ENCODE measurements around the gene LATS2.

Gene LATS2

DNA sequence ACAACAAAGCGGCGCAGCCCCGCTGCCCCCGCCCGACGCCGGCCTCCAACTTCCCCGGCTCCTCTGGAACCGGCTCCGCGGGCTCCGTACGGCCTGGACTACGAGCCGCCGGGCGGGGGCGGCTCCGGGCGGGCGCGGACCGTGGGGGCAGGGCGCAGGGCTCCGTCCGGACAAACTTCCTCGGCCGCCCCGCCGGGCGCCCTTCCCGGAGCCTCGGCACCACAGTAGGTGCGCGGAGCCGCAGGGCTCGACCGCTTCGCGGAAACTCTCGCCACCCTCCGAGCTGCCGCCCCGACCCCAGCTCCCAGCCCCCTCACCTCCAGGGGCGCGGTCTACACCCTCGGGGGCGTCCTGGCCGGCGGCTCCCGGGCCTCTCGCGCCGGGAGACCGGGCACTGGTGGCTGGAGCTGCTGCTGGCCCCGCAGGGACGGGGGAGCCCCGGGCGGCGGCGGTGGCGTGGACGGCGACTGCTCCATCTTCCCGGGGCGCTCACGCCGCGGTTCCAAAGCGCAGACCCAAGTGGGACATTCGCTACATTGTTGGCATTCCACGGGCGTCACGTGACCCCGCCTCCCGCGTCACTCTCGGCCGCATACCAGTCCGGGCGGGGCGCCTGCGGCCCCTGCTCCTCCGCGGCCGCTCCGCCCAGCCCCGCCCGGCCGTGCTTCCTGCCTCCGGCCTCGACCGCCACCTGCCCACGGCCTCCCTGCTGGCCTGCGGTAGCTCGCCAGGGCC lies at the start of gene LATS2:
TSS of gene LATS2 (minus strand) at position 558 of the 735 bp plus-strand sequence. CDS start 15,560 bp downstream, outside the sequence.
- DNase-seq = peak; percentile 90

GRCh38 chr13:21109168-21109567 lies 47.8 kb upstream of the LATS2 start:
- DNase-seq = no peak

- DNase-seq = no peak
Observed at GRCh38 chr13:21106089-21106488, 44.7 kb upstream of the LATS2 start.

DNA sequence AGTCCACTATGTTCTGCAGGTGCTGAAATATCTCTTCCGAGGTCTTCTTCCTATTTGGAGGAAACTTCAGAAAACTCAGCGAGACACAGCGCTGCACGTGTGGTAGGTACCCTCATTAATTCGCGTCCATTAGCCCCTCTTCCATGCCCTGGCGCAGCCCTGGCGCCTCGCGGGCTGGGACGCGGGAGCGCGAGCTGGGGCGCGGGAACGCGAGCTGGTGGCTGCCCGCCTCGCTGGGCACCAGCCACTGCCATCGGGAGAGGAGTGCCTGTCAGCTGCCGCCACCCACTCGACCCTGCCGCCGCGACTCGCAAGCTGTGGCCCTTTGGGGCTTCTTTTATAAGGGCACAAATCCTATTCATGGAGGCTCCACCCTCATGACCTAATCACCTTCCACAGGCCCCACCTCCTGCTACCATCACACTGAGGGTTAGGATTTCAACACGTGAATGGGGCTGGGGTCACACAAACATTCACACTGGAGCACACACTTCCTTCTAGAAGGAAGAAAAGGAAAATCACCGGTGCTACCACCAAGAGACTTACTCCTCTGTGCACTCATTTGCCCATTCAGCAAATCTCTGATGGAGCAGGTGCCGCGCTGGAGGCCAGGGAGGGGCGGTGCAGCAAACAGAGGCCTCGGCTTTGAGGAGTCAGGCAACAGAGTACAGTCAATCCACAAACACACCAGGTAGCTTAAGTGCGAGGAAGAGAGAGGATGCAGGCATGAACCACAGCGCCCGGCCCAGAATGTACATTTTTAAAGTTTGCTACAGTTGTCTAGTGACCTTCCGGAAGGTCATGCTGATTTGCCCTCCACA lies 43.0 kb upstream of the LATS2 start:
- DNase-seq = no peak

DNA sequence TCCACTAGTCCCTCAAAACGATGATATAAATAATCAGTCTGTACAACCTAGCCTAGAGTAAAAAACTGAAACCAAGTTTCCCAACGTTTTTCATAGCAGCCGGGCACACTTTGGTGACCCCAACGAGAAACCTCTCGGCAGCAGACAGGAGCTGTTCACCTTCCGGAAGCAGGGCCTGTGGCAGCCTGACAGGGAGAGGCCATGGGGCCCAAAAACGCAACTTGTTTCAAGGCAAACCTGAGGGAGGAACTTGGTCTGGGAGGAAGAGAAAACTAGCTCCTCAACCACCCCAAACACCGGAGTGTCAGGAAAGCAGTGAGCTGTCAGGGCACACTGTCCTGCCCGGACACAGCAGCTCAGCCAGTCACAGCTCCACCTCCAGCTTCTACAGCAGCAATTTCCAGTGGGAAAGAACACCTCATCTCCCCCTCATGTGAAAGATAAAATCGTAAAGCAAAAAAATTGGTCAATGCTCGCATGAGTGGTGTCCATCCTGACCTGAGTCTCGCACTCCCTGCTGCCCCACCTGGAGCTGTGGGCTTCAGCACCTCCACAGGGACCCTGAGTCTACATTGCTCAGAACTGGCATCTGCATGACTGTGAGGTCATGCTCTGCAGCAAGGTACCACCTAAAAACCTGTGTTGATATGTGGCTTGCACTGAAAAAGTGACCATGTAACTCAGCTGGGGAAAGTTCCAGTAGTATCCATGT lies 40.6 kb upstream of the LATS2 start:
- no peak for DNase-seq

- no peak for DNase-seq
Observed at GRCh38 chr13:21100994-21101757, 39.8 kb upstream of the LATS2 start.

DNA sequence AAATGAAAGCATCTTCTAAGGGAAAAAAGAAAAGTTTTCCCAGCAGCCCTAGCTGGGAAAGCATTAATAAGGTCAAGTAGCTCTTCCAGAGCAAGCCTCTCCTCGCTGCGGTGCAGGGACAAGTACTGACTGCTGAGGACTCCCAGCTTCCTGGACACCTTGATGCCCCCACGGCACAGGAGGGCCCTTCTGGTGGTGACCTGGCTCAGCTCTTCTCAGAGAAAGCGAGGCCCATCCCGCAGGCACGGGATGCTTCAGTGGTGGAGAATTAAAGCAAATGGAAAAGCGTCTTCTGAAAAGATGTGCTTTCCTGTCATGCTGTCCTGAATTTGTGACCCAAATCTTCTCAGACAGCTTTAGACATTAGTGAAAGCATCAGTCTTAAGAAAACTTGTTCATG lies 38.8 kb upstream of the LATS2 start:
- no peak for DNase-seq

GRCh38 chr13:21095311-21095710 lies 33.9 kb upstream of the LATS2 start:
- DNase-seq = no peak

GRCh38 chr13:21089830-21090229 lies 28.4 kb upstream of the LATS2 start:
- no peak for DNase-seq

DNA sequence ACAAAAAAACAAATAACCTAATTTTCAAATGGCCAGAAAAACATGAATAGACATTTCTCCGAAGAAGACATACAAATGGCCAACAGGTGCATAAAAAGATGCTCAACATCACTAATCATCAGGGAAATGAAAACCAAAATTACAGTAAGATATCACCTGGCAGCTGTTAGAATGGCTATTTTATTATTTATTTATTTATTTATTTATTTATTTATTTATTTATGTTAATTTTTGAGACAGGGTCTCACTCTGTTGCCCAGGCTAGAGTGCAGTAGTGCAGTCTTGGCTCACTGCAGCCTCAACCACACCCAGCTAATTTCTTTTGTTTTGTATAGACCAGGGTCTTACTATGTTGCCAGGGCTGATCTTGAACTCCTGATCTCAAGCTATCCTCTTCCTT lies 27.1 kb upstream of the LATS2 start:
- no peak for DNase-seq

DNA sequence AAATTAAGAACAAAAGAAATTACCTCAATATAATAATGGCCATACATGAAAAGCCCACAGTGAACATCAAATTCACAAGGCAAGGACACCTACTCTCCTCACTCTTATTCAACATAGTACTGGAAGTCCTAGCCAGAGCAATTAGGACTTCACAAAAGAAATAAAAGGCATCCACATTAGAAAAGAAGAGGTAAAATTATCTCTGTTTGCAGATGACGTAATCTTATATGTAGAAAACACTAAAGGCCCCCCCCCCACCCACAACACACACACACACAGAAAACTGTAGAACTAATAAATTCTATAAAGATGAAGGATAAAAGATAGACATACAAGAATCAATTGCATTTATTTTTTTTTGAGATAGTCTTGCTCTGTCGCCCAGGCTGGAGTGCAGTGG lies 25.5 kb upstream of the LATS2 start:
- no peak for DNase-seq

DNA sequence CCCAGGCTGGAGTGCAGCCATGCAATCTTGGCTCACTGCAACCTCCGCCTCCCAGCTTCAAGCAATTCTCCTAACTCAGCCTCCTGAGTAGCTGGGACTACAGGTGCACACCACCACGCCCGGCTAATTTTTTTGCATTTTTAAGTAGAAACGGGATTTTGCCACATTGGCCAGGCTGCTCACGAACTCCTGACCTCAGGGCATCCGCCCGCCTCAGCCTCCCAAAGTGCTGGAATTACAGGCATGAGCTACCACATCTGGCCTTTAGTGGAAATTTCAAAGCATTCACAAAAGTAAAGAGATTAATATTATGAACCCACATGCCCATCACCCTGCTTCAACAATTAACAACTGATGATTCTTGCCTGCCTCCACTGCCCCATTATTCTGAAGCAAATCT lies 20.5 kb upstream of the LATS2 start:
- no peak for DNase-seq

GRCh38 chr13:21080593-21080891 lies 19.2 kb upstream of the LATS2 start:
- no peak for DNase-seq

GRCh38 chr13:21079761-21080592 lies 18.6 kb upstream of the LATS2 start:
- DNase-seq = no peak

DNA sequence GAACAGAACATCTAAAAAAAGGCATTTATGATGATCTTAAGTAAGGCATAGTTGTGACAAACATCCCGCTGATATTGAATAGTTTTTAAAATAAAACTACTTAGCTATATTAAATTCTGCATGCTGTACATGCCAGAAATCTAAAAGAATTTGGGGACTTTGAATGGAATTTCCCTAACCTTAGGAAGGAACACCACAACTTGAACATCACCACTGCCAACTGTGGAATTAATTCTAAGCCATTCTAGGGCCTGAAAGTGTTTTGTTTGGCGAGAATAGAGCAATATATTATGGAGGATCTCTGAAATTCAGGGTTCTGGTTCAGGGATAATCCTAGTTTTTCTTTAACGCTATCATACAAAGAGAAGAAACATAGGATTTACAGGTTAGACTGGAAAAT lies 17.8 kb upstream of the LATS2 start:
- DNase-seq = no peak

DNA sequence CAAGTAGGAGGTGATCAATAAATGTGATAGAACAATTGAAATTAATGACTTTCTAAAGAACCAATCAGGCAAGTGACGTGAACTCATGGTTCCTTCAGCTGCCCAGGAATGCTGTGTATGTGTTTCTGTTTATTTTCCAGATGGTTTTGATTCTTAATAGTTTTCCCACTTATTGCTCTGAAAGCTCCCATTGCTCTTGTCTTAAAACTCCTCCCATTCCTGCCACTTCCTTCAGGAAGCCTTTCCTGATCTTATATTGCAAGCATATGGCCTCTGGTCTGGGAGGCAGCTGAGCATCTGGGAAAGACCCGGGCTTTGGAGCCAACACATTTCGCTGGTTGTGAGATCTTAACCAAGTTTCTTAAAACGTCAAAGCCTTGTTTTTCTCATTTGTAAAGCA lies 17.1 kb upstream of the LATS2 start:
- DNase-seq = no peak

DNA sequence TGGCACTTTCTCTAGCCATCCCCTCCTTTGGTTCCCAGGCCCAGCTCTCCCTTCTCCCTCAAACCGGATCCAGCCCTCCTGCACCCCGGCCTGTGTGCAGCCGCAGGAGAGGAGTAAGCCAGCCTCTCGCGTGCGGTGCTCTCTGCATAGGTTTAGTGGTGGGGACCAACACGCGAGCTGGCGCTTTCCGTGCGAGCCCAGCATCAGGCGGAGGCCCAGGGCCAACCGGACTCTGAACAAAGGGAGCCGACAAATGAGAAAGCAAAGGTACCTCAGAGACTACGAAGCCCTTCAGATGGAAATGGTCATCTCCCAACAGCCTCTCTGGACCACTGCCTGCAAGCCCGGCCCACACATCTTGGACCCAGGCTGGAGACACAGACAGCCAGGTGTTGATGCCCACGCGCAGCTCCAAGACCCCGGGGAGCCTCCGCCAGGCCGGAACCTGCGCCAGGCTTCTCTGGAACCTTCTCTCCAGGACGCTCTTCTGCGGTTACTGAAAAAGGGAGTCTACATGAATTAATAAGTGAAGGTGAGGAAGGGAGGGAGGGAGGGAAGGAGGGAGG lies 16.5 kb upstream of the LATS2 start:
- no peak for DNase-seq

GRCh38 chr13:21077076-21077787 lies 15.8 kb upstream of the LATS2 start:
- no peak for DNase-seq

- DNase-seq = no peak
Observed at GRCh38 chr13:21076253-21076652, 14.9 kb upstream of the LATS2 start.

DNA sequence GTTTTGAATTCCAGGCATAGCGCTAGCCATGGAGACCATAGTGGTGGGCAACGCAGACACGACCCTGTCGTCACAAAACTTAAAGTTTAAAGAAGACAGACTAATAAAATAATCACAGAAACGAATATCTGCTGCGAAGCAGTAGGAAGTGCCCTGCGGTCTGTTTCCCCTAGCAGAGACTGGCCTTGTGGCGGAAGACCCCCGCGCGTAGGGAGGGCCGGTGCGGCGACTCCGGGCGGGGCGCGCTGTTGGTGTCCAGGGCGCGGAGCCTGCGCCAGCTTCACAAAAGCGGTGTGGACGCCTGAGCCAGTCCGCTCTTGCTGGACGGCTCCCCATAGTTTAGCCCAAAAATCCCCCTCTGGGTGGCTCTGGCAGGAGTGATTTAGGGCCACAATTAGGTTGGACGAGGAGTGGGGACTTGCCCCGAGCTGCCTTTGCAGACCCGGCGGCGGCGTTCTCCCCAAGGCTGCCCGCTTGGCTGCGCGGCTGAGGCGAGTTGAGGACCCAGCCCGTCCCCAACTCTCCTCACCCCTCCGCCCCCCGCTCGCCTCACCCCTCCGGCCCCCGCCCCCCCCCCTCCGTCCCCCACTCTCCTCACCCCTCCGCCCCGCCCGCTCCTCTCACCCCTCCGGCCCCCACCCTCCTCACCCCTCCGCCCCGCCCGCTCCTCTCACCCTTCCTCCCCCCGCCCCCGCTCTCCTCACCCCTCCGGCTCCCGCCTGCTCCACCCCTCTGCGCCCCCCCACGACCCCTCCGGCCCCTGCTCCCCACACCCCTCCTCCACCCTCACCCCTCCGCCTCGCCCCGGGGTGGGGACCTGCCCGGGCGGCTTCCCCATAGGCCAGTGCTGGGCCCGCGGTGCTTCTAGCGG lies 14.2 kb upstream of the LATS2 start:
- DNase-seq = no peak

Measured in 8988T (cell line).